Measurements from ENCODE around the gene NUDT11.

NUDT11 gene

GRCh38 chrX:51456246-51456645 lies 40.1 kb downstream of the NUDT11 start:
- H3K27me3 Mint-ChIP-seq = no peaks in the 10 kb centered on the region
- H3K27ac Mint-ChIP-seq = no peak overlapping the region
- H3K4me1 Mint-ChIP-seq = no peaks in the 10 kb centered on the region
- CTCF ChIA-PET = interaction anchor here (0.8 kb wide), 1 partner anchor 116 kb away, joined by 3 read pairs; no protein-coding TSS in a partner anchor
- H3K9me3 Mint-ChIP-seq = no peaks in the 10 kb centered on the region
- no peak overlapping the region for H3K4me3 Mint-ChIP-seq
- DNase-seq = no peak
- no peaks in the 10 kb centered on the region for H3K36me3 Mint-ChIP-seq

GRCh38 chrX:51440365-51440764 lies 56.0 kb downstream of the NUDT11 start:
- H3K27me3 Mint-ChIP-seq = no peaks in the 10 kb centered on the region
- no peaks in the 10 kb centered on the region for H3K4me1 Mint-ChIP-seq
- H3K4me3 Mint-ChIP-seq = no peak overlapping the region
- peaks cover 5% of the 10 kb centered on the region for H3K9me3 Mint-ChIP-seq
- CTCF ChIA-PET = no interaction called here
- H3K36me3 Mint-ChIP-seq = no peaks in the 10 kb centered on the region
- no peak for DNase-seq
- H3K27ac Mint-ChIP-seq = no peak overlapping the region

Data from activated naive CD4-positive, alpha-beta T cell treated with anti-CD3 and anti-CD28 coated beads, Interleukin-2, amount 10 ng/mL, durations not matched to agents 7 days and 5 days (primary cell).